HepG2 (cell line): ENCODE data around the gene VAV2. TPM values are rescaled to one million over a fixed set of nuclear protein-coding genes. Genes with fewer than 3 reads are reported as not detected.

ENCODE experiments used
- BCL6 ChIP-seq: IDR thresholded peaks from 2 replicates; pipeline ENCODE4 v1.6.1; 2016; ENCODE audit warnings: missing genetic modification reagents, missing compliant biosample characterization
- KDM3A ChIP-seq: IDR thresholded peaks from 2 replicates; pipeline ENCODE4 v1.6.1; 2018; ENCODE audit warnings: low read depth, missing compliant biosample characterization
- KIAA2018 ChIP-seq: sonication (generic); formaldehyde crosslinking; IDR thresholded peaks from 2 replicates; pipeline ENCODE4 v1.5.0; 2020; ENCODE audit warnings: mild to moderate bottlenecking, missing genetic modification reagents, borderline replicate concordance
- POLR2A ChIP-seq, 2 experiments: IDR thresholded peaks; 2 replicates each; pipeline ENCODE4 v1.6.1; 2011; ENCODE audit warnings: low read depth in 2 of 2, low read length in 2 of 2, mild to moderate bottlenecking in 1 of 2, moderate library complexity in 1 of 2; ENCODE audit not compliant: insufficient read depth in 1 of 2
- SALL1 ChIP-seq: sonication (generic); formaldehyde crosslinking; IDR thresholded peaks from 2 replicates; pipeline ENCODE4 v1.8.0; 2022; ENCODE audit warnings: mild to moderate bottlenecking, missing genetic modification reagents
- SKIL ChIP-seq: sonication (generic); formaldehyde crosslinking; IDR thresholded peaks from 2 replicates; pipeline ENCODE4 v1.8.0; 2022; ENCODE audit warnings: missing genetic modification reagents, mild to moderate bottlenecking, moderate library complexity, borderline replicate concordance
- THAP8 ChIP-seq: sonication (generic); formaldehyde crosslinking; IDR thresholded peaks from 2 replicates; pipeline ENCODE4 v1.5.1; 2020; ENCODE audit warnings: missing genetic modification reagents, mild to moderate bottlenecking, borderline replicate concordance
- TIGD3 ChIP-seq: sonication (generic); formaldehyde crosslinking; IDR thresholded peaks from 2 replicates; pipeline ENCODE4 v1.5.1; 2020; ENCODE audit warnings: mild to moderate bottlenecking, missing genetic modification reagents, borderline replicate concordance
- TP53 ChIP-seq: sonication (generic); formaldehyde crosslinking; conservative IDR thresholded peaks from 2 replicates; pipeline ENCODE4 v1.4.0; 2020; ENCODE audit warnings: missing genetic modification reagents
- ZBTB3 ChIP-seq: sonication (generic); formaldehyde crosslinking; IDR thresholded peaks from 2 replicates; pipeline ENCODE4 v1.4.0; 2020; ENCODE audit warnings: low read depth, mild to moderate bottlenecking, moderate library complexity, missing genetic modification reagents, borderline replicate concordance
- ZNF18 ChIP-seq: sonication (generic); formaldehyde crosslinking; IDR thresholded peaks from 2 replicates; pipeline ENCODE4 v1.8.0; 2022; ENCODE audit warnings: mild to moderate bottlenecking, missing genetic modification reagents; ENCODE audit not compliant: insufficient replicate concordance
- ZNF34 ChIP-seq: sonication (generic); formaldehyde crosslinking; IDR thresholded peaks from 2 replicates; pipeline ENCODE4 v1.4.0; 2020; ENCODE audit warnings: mild to moderate bottlenecking, missing genetic modification reagents, borderline replicate concordance
- ZNF570 ChIP-seq: sonication (generic); formaldehyde crosslinking; IDR thresholded peaks from 2 replicates; pipeline ENCODE4 v1.4.0; 2020; ENCODE audit warnings: mild to moderate bottlenecking, missing genetic modification reagents, borderline replicate concordance
- polyA plus RNA-seq, 8 experiments: library from polyadenylated mRNA; depleted of rRNA in 3 of 8; stranded (reverse) in 7 of 8; unstranded in 1 of 8; fragments of >200 nt; fragmentation: Illumina TruSeq in 4 of 8; extraction: Trizol in 4 of 8; gene quantifications; 2 replicates each; pipeline versions ENCODE4 v1.2.1 to v1.2.3, GENCODE V29; 2011 to 2016; ENCODE audit warnings: low read depth in 4 of 8, missing spikeins in 1 of 8, mixed read lengths in 1 of 8; ENCODE audit not compliant: insufficient read depth in 1 of 8
- total RNA-seq, 5 experiments: library from RNA; depleted of rRNA; stranded (reverse); fragments of >200 nt; fragmentation: Illumina TruSeq; extraction: Trizol; gene quantifications; 2 replicates each; pipeline ENCODE4 v1.2.3, GENCODE V29; 2016; ENCODE audit warnings: low read depth in 1 of 5

The VAV2 gene
- total and polyA plus RNA-seq, 2 of the 13 experiments (the other 11 are each of a cell fraction or from before 2014, with no cell fraction given) = 22.5 to 22.9 TPM

GRCh38 chr9:133888048-133888808 is 103.9 kb downstream of the VAV2 start (continued):
- no peak for TF ChIP-seq THAP8 (CRISPR knock-in tag)
- TF ChIP-seq TIGD3 (CRISPR knock-in tag) = no peak
- TF ChIP-seq POLR2A (IDR thresholded peaks at IDR 0.05; ENCODE audit: insufficient read depth in 1 of 2, low read depth in 2 of 2, low read length in 2 of 2) = peak in 1 of 2 experiments; percentile 49; a peak in 1 of 4 replicates
- peak; percentile 44 for TF ChIP-seq BCL6 (CRISPR knock-in tag)
- peak; percentile 100 for TF ChIP-seq TP53 (CRISPR knock-in tag)
- no peak for TF ChIP-seq ZNF18 (CRISPR knock-in tag)
- peak; percentile 65; the same call in 1 of the 2 replicates for TF ChIP-seq SKIL (CRISPR knock-in tag)
- no peak for TF ChIP-seq ZBTB3 (CRISPR knock-in tag)
- TF ChIP-seq ZNF34 = peak; percentile 60; the same call in 1 of the 2 replicates
- TF ChIP-seq KDM3A = no peak
- peak; percentile 88 for TF ChIP-seq SALL1 (CRISPR knock-in tag)
- no peak for TF ChIP-seq ZNF570 (CRISPR knock-in tag)
- TF ChIP-seq KIAA2018 (CRISPR knock-in tag) = no peak
